Memory B cell (primary cell): Measurements from ENCODE around the gene KRTAP4-1.
"Not testable (repeated sequence)": the region's sequence is repeated elsewhere in the genome, so short reads cannot be mapped to it uniquely, and the experiment has no call there.

Experiments used
- ATAC-seq: fragments of 150-1000 bp; cut with Tn5 transposase; 2 replicates; pipeline ENCODE4 v1.10.0; 2021; ENCODE audit warnings: low read depth, mild to moderate bottlenecking, moderate library complexity
- DNase-seq, 2 donors: peaks; one replicate each; pipeline ENCODE4 v3.0.0; 2022; ENCODE audit warnings: low spot score in 2 of 2
- H3K27ac Mint-ChIP-seq: one replicate; pipeline ENCODE4 v1.8.0; 2022; ENCODE audit warnings: mild to moderate bottlenecking, moderate library complexity, mixed read lengths
- H3K27me3 Mint-ChIP-seq: one replicate; pipeline ENCODE4 v1.8.0; 2022; ENCODE audit warnings: mixed read lengths
- H3K36me3 Mint-ChIP-seq: one replicate; pipeline ENCODE4 v1.8.0; 2022; ENCODE audit warnings: mild to moderate bottlenecking, mixed read lengths
- H3K4me1 Mint-ChIP-seq: one replicate; pipeline ENCODE4 v1.8.0; 2022; ENCODE audit warnings: mixed read lengths
- H3K4me3 Mint-ChIP-seq: one replicate; pipeline ENCODE4 v1.8.0; 2022; ENCODE audit warnings: mild to moderate bottlenecking, moderate library complexity, mixed read lengths
- H3K9me3 Mint-ChIP-seq: one replicate; pipeline ENCODE4 v1.8.0; 2022; ENCODE audit warnings: mixed read lengths

KRTAP4-1 gene

GRCh38 chr17:41151525-41151924, 33.2 kb downstream of the KRTAP4-1 start:
- ATAC-seq (no peak), DNase-seq (no peak)
- Mint-ChIP-seq H3K27ac (no peak overlapping the region), H3K4me3 (no peak overlapping the region), H3K36me3 (no peaks in the 10 kb centered on the region), H3K9me3 (peaks cover 2% of the 10 kb centered on the region), H3K4me1 (peaks cover 3% of the 10 kb centered on the region), H3K27me3 (peaks cover 8% of the 10 kb centered on the region)

DNA sequence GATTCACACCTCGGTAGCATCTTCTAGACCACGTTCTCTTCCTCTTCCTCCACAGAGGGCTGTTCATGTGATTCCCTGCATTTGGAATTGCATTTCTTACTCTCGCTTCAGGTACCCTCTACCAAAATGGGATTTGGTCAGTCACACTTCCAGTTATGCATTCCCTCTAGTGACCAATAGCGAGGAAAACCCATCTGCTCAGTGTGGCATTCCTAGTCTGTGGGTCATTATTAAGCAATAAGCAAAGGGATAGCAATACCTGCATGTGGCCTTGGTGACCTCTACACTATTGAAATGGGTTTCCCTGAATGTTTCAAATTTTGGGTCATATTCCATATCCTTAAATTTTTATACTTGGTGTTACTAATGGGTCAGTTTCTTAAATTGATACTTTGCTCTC, 34.7 kb downstream of the KRTAP4-1 start:
- H3K36me3 Mint-ChIP-seq: no peaks in the 10 kb centered on the region
- peaks cover 9% of the 10 kb centered on the region for H3K27me3 Mint-ChIP-seq

GRCh38 chr17:41149652-41149985, 35.1 kb downstream of the KRTAP4-1 start, which contains the start of gene KRTAP4-5:
Gene KRTAP4-5 (minus strand): TSS chr17:41149825. CDS start chr17:41149767, 58 bp downstream.
- DNase-seq: no peak
- peaks cover 4% of the 10 kb centered on the region for H3K9me3 Mint-ChIP-seq
- H3K4me3 Mint-ChIP-seq: no peak within 1 kb of the TSS
- no peak for ATAC-seq
- H3K36me3 Mint-ChIP-seq: no peaks in the 10 kb centered on the region
- no peak within 1 kb of the TSS for H3K27ac Mint-ChIP-seq
- H3K4me1 Mint-ChIP-seq: peaks cover 3% of the 10 kb centered on the region
- peaks cover 9% of the 10 kb centered on the region for H3K27me3 Mint-ChIP-seq

More for the DNA sequence above, 34.7 kb downstream of the KRTAP4-1 start:
- no peak for ATAC-seq
- Mint-ChIP-seq H3K27ac (no peak overlapping the region), H3K9me3 (peaks cover 3% of the 10 kb centered on the region), H3K4me3 (no peak overlapping the region), H3K4me1 (peaks cover 3% of the 10 kb centered on the region)
- no peak for DNase-seq

DNA sequence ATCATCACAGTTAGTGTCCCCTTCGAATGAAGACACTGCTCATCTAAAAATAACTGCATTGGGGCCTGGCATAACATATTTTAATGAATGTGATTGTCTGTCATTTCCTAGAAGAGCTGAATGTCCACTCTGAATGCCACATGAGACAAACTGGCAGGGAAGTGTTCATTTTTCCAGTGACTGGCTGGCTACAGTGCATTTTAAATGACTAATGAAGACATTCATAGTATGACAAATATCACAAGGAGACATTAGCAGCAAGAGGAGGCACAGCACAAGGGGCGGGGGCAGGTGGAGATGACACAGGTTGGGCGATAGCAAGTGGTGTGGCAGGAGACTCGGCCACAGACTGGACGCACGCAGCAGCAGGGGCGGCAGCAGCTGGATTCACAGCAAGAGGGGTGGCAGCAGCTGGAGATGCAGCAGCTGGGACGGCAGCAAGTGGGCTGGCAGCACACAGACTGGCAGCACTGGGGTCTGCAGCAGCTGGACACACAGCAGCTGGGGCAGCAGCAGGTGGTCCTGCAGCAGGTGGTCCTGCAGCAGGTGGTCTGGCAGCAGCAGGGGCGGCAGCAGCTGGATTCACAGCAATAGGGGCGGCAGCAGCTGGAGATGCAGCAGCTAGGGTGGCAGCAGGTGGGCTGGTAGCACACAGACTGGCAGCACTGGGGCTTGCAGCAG, 35.6 kb downstream of the KRTAP4-1 start:
- not testable (repeated sequence) for H3K4me3 Mint-ChIP-seq, DNase-seq, H3K9me3 Mint-ChIP-seq, H3K36me3 Mint-ChIP-seq, ATAC-seq, H3K27me3 Mint-ChIP-seq, H3K4me1 Mint-ChIP-seq, H3K27ac Mint-ChIP-seq

GRCh38 chr17:41147531-41148204, 37.0 kb downstream of the KRTAP4-1 start:
- H3K9me3 Mint-ChIP-seq: peaks cover 11% of the 10 kb centered on the region
- no peak overlapping the region for H3K27ac Mint-ChIP-seq
- no peak overlapping the region for H3K4me3 Mint-ChIP-seq
- ATAC-seq: no peak
- peaks cover 7% of the 10 kb centered on the region for H3K36me3 Mint-ChIP-seq
- peaks cover 9% of the 10 kb centered on the region for H3K27me3 Mint-ChIP-seq
- no peak for DNase-seq
- H3K4me1 Mint-ChIP-seq: peaks cover 3% of the 10 kb centered on the region

GRCh38 chr17:41145261-41145660, 39.5 kb downstream of the KRTAP4-1 start:
- Mint-ChIP-seq H3K4me1 (peaks cover 3% of the 10 kb centered on the region), H3K27me3 (peaks cover 13% of the 10 kb centered on the region), H3K27ac (no peak overlapping the region), H3K4me3 (no peak overlapping the region), H3K36me3 (peaks cover 10% of the 10 kb centered on the region), H3K9me3 (peaks cover 15% of the 10 kb centered on the region)
- no peak for DNase-seq
- no peak for ATAC-seq

- Mint-ChIP-seq H3K4me3 (no peak overlapping the region), H3K9me3 (peaks cover 15% of the 10 kb centered on the region), H3K27me3 (peaks cover 13% of the 10 kb centered on the region), H3K27ac (no peak overlapping the region), H3K36me3 (peaks cover 10% of the 10 kb centered on the region), H3K4me1 (peaks cover 3% of the 10 kb centered on the region)
- ATAC-seq (no peak), DNase-seq (no peak)
These were observed 39.9 kb downstream of the KRTAP4-1 start for GRCh38 chr17:41144846-41145245.

DNA sequence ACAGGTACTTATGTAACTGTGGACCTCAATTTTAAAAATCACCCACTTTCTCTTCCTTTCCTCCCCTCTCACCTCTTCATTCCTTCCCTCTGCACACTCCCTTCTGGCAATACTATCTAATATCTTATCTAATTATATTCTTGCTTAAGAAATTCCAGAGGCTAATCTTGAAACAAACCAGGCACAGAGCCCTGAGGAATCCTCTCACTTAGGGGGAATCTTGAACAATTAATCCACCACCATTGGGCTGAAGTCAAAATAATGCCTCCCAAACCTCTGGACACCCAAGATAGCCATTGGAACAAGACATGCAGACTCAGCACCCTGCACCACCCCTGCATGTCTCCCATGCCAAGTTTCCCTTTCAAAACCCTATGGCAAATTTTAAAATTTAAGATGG, 43.4 kb downstream of the KRTAP4-1 start:
- Mint-ChIP-seq H3K27me3 (peaks cover 15% of the 10 kb centered on the region), H3K9me3 (peaks cover 27% of the 10 kb centered on the region), H3K4me1 (no peaks in the 10 kb centered on the region)

GRCh38 chr17:41140360-41141131, 44.2 kb downstream of the KRTAP4-1 start, which contains the start of gene KRTAP4-6:
Gene KRTAP4-6 (minus strand): TSS chr17:41140544. CDS start chr17:41140487, 57 bp downstream.
- peaks cover 17% of the 10 kb centered on the region for H3K36me3 Mint-ChIP-seq
- DNase-seq: no peak
- H3K9me3 Mint-ChIP-seq: peaks cover 27% of the 10 kb centered on the region

More for the DNA sequence above, 43.4 kb downstream of the KRTAP4-1 start:
- H3K36me3 Mint-ChIP-seq: peaks cover 17% of the 10 kb centered on the region
- no peak overlapping the region for H3K27ac Mint-ChIP-seq
- no peak overlapping the region for H3K4me3 Mint-ChIP-seq
- no peak for DNase-seq
- no peak for ATAC-seq

DNA sequence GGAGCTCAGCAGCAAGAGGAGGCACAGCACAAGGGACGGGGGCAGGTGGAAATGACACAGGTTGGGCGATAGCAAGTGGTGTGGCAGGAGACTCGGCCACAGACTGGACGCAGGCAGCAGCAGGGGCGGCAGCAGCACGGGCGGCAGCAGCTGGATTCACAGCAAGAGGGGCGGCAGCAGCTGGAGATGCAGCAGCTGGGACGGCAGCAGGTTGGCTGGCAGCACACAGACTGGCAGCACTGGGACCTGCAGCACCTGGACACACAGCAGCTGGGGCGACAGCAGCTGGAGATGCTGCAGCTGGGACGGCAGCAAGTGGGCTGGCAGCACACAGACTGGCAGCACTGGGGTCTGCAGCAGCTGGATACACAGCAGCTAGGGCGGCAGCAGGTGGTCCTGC, 44.8 kb downstream of the KRTAP4-1 start:
- ATAC-seq, H3K4me1 Mint-ChIP-seq, DNase-seq, H3K4me3 Mint-ChIP-seq, H3K27ac Mint-ChIP-seq: not testable (repeated sequence)
- peaks cover 13% of the 10 kb centered on the region for H3K27me3 Mint-ChIP-seq
- H3K36me3 Mint-ChIP-seq: peaks cover 17% of the 10 kb centered on the region
- peaks cover 26% of the 10 kb centered on the region for H3K9me3 Mint-ChIP-seq

More at GRCh38 chr17:41140360-41141131, 44.2 kb downstream of the KRTAP4-1 start, which contains the start of gene KRTAP4-6:
- H3K27ac Mint-ChIP-seq: no peak within 1 kb of the TSS
- H3K27me3 Mint-ChIP-seq: peaks cover 13% of the 10 kb centered on the region
- H3K4me3 Mint-ChIP-seq: no peak within 1 kb of the TSS
- no peak for ATAC-seq
- H3K4me1 Mint-ChIP-seq: no peaks in the 10 kb centered on the region
